Kidney (tissue), 14 donors: Measurements from ENCODE around the gene TTLL13. TPM values are rescaled to one million over a fixed set of nuclear protein-coding genes. Genes with fewer than 3 reads are reported as not detected.
A peak's percentile ranks its signal among the peaks of the same experiment; 100 is the strongest.

Experiments
- DNase-seq, 5 donors: peaks; one replicate each; pipeline ENCODE4 v3.0.0-alpha.2; 2013 to 2020
- FAIRE-seq: peaks from 2 replicates; lab custom pipeline; 2012; peaks lifted over from hg19 to GRCh38; lab: Jason Lieb, UNC
- H3K27ac ChIP-seq, 2 donors: one replicate each; pipeline ENCODE4 v1.7.0; 2013; ENCODE audit warnings: low read depth in 2 of 2, low read length in 2 of 2, inconsistent platforms in 1 of 2
- H3K27me3 ChIP-seq: one replicate; pipeline ENCODE4 v1.7.1; 2013; ENCODE audit warnings: low read length, inconsistent platforms; ENCODE audit not compliant: control insufficient read depth, insufficient read depth
- H3K36me3 ChIP-seq, 3 donors: one replicate each; pipeline versions ENCODE4 v1.7.0 to v1.7.1; 2013; ENCODE audit warnings: low read length in 3 of 3, control low read depth in 1 of 3, inconsistent platforms in 1 of 3; ENCODE audit not compliant: insufficient read depth in 3 of 3, control insufficient read depth in 2 of 3
- H3K4me1 ChIP-seq, 3 donors: one replicate each; pipeline versions ENCODE4 v1.7.0 to v1.7.1; 2013; ENCODE audit warnings: low read length in 3 of 3, inconsistent platforms in 1 of 3, low read depth in 1 of 3; ENCODE audit not compliant: control insufficient read depth in 2 of 3, insufficient read depth in 2 of 3
- H3K4me3 ChIP-seq, 3 donors: one replicate each; pipeline versions ENCODE4 v1.7.0 to v1.8.1; 2013; ENCODE audit warnings: low read length in 3 of 3, control low read depth in 1 of 3, inconsistent platforms in 1 of 3
- H3K9ac ChIP-seq, 3 donors: one replicate each; pipeline versions ENCODE4 v1.7.0 to v1.7.1; 2013; ENCODE audit warnings: low read length in 3 of 3, control low read depth in 1 of 3, inconsistent platforms in 1 of 3
- H3K9me3 ChIP-seq, 3 donors: one replicate each; pipeline versions ENCODE4 v1.7.0 to v1.7.1; 2013; ENCODE audit warnings: low read length in 3 of 3, control low read depth in 1 of 3, inconsistent platforms in 1 of 3; ENCODE audit not compliant: control insufficient read depth in 2 of 3, insufficient read depth in 1 of 3
- intact Hi-C: fragments of 100-400 bp; cut with DNase I; formaldehyde crosslinking; loops from one replicate; pipeline ENCODE4 v1.11.1; 2022
- polyA plus RNA-seq: library from polyadenylated mRNA; stranded (reverse); fragments of 350-450 nt; fragmentation: Illumina TruSeq; extraction: RNeasy Lipid Tissue Mini Kit (QIAGEN cat#74804); gene quantifications from one replicate; pipeline ENCODE4 v1.2.3, GENCODE V29; 2014; ENCODE audit warnings: low read depth, low replicate concordance; ENCODE audit not compliant: insufficient read depth
- total RNA-seq: library from RNA; stranded (reverse); fragmentation: NEBNext Ultra II Directional; extraction: Animal tissue kit (Norgen Biotek cat#: 25700); gene quantifications from one replicate; pipeline ENCODE4 v1.2.1, GENCODE V29; 2021
- TF ChIP-seq, protein P1 (sequence below): IDR thresholded peaks from 3 replicates; pipeline ENCODE4 v1.5.1; 2012; ENCODE audit warnings: mild to moderate bottlenecking, moderate library complexity, borderline replicate concordance; ENCODE audit not compliant: insufficient read depth; ENCODE audit errors: extremely low read depth
- donor health status: control.
- donor health status: control.
- donor health status: control.
- donor health status: control.
- donor health status: control.
- donor health status: DM: yes; HTN: yes; CAD: no.
- donor health status: Normal renal cell carcinoma (clear cell type).

The TTLL13 gene
- total and polyA plus RNA-seq, 2 donors from 2014 or later, result 0.54 to 0.88 TPM

DNA sequence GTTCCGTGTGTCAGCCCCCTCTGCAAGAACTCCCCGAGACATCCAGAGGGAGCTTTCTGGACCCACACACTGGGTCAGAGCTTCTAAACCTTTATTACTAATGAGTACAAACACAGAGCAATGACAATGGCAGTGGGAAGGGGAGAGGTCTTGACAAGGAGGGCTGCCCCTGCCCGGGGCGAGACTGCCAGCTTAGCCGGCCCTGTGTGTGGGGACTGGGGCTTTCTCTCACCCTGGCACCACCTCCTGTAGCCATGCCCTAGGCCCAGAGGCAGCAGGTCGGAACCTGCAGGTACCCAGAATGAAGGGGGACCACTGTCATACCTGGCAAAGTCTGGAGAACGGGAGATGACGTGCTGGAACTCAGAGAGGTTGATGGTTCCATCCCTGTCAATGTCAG, 18.7 kb upstream of the TTLL13 start:
- Histone ChIP-seq H3K4me3 (no peak overlapping the region), H3K9me3 (no peaks in the 10 kb centered on the region), H3K27ac (peak overlapping the region; percentile 17 to 48), H3K27me3 (no peaks in the 10 kb centered on the region), H3K36me3 (peaks cover 2 to 29% (median 15%) of the 10 kb centered on the region in 3 donors), H3K9ac (peak overlapping the region in 1 of 3 donors; percentile 23), H3K4me1 (peaks cover 0 to 33% (median 23%) of the 10 kb centered on the region in 3 donors)
- TF ChIP-seq, protein P1, sequence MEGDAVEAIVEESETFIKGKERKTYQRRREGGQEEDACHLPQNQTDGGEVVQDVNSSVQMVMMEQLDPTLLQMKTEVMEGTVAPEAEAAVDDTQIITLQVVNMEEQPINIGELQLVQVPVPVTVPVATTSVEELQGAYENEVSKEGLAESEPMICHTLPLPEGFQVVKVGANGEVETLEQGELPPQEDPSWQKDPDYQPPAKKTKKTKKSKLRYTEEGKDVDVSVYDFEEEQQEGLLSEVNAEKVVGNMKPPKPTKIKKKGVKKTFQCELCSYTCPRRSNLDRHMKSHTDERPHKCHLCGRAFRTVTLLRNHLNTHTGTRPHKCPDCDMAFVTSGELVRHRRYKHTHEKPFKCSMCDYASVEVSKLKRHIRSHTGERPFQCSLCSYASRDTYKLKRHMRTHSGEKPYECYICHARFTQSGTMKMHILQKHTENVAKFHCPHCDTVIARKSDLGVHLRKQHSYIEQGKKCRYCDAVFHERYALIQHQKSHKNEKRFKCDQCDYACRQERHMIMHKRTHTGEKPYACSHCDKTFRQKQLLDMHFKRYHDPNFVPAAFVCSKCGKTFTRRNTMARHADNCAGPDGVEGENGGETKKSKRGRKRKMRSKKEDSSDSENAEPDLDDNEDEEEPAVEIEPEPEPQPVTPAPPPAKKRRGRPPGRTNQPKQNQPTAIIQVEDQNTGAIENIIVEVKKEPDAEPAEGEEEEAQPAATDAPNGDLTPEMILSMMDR, result no peak
- intact Hi-C loops, result no loop called here
- FAIRE-seq (no peak), DNase-seq (no peak)

DNA sequence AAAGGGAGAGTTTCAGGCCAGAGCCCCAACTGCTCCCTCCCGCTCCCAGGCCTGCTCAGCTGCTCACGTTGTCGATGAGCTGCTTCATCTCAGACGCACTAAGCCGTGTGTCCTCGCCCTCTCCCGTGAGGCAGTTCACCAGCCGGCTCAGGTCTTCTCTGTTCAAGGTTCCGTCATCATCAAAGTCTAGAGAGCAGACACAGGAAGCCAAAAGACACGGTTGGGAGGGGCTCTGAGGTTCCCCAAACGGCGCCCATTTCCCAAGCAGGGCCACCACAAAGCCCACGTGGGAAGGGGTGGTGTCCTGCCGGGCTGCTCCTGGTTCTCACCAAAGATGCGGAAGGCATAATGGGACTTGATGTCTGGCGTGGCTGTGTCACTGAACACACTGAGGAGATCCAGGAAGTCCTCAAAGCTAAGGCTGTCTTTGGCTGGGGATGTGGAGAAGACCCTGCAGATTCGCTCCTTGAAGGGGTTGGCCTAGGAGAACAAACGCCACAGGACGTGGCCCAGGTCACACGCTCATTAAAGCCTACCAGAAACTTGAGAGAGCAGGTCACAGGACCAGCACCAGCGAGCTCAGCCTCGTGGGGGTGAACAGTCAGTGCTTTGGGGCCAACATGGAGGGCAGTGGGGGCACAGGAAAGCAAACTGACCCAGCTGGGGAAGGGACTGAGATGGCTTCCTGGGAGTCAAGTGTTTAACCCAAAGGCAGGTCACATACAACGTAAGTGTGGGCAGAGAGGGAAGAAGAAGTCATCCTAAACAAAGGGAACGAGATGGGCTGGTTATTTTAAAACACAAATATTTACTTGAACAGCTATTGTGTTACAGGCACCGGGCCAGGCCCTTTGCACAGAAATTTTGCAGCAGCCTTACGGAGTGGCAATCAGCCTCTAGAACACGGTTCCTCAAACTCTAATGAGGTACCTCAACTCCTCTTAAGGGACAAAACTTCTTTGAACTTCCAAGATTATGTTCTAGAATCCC, 18.0 kb upstream of the TTLL13 start:
- H3K4me1 ChIP-seq, result peaks cover 0 to 33% (median 23%) of the 10 kb centered on the region in 3 donors
- intact Hi-C loops, result no loop called here
- H3K36me3 ChIP-seq, result peaks cover 0 to 26% (median 15%) of the 10 kb centered on the region in 3 donors
- FAIRE-seq (no peak), DNase-seq (peak in 1 of 5 donors; percentile 80)
- TF ChIP-seq, protein P1, result no peak
- peak overlapping the region; percentile 17 to 61 for H3K27ac ChIP-seq
- H3K9ac ChIP-seq, result peak overlapping the region in 1 of 3 donors; percentile 41
- no peaks in the 10 kb centered on the region for H3K9me3 ChIP-seq
- no peaks in the 10 kb centered on the region for H3K27me3 ChIP-seq
- peak overlapping the region in 1 of 3 donors; percentile 56 for H3K4me3 ChIP-seq

DNA sequence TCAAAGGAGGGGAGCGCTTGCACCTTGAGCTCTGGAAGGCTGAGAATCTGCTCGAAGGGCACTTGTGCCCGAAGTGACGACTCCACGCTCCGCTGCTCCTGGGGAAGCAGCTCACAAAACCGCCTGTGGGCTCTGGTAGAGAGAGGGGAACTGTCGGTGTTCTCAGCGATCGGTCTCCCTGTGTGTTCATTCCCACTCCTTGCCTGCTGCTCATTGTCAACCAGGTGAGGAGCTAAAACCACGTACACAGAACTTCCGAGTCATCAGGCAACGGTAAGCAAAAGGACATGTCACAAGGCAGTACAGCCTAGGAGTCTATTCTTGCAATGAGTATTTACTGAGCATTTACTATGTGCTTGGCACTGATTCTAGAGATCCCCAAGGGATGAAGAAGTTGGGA, 17.2 kb upstream of the TTLL13 start:
- Histone ChIP-seq H3K9me3 (no peaks in the 10 kb centered on the region), H3K4me3 (peak overlapping the region in 2 of 3 donors; percentile 56 to 71), H3K9ac (peak overlapping the region in 1 of 3 donors; percentile 41), H3K4me1 (peaks cover 0 to 33% (median 23%) of the 10 kb centered on the region in 3 donors), H3K27ac (peak overlapping the region in 1 of 2 donors; percentile 61), H3K36me3 (peaks cover 0 to 26% (median 13%) of the 10 kb centered on the region in 3 donors), H3K27me3 (no peaks in the 10 kb centered on the region)
- no peak for FAIRE-seq
- intact Hi-C loops, result no loop called here
- TF ChIP-seq, protein P1, result no peak
- DNase-seq, result peak in 2 of 5 donors; percentile 34 to 37
